Suprapubic skin (tissue), 3 donors: ENCODE data around the gene CCDC126.

Experiments used
- POLR2A ChIP-seq, 2 donors: fragments of 450-650 bp; IDR thresholded peaks; one replicate each; pipeline ENCODE4 v1.6.1; 2017; ENCODE audit warnings: antibody characterized with exemption in 2 of 2, mild to moderate bottlenecking in 2 of 2, moderate library complexity in 2 of 2
- TF ChIP-seq, protein P1 (sequence below), 2 donors: fragments of 200-600 bp in 1 of 2; fragments of 450-650 bp in 1 of 2; sonication (generic) in 1 of 2; IDR thresholded peaks; one replicate each; pipeline ENCODE4 v1.5.1; 2016 to 2019; ENCODE audit warnings: antibody characterized with exemption in 2 of 2, mild to moderate bottlenecking in 1 of 2, moderate library complexity in 1 of 2

GRCh38 chr7:23619141-23619540, 22.0 kb downstream of the CCDC126 start:
- TF ChIP-seq, protein P1, sequence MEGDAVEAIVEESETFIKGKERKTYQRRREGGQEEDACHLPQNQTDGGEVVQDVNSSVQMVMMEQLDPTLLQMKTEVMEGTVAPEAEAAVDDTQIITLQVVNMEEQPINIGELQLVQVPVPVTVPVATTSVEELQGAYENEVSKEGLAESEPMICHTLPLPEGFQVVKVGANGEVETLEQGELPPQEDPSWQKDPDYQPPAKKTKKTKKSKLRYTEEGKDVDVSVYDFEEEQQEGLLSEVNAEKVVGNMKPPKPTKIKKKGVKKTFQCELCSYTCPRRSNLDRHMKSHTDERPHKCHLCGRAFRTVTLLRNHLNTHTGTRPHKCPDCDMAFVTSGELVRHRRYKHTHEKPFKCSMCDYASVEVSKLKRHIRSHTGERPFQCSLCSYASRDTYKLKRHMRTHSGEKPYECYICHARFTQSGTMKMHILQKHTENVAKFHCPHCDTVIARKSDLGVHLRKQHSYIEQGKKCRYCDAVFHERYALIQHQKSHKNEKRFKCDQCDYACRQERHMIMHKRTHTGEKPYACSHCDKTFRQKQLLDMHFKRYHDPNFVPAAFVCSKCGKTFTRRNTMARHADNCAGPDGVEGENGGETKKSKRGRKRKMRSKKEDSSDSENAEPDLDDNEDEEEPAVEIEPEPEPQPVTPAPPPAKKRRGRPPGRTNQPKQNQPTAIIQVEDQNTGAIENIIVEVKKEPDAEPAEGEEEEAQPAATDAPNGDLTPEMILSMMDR (IDR thresholded peaks at IDR 0.05) = no peak
- no peak for TF ChIP-seq POLR2A (IDR thresholded peaks at IDR 0.05)
